Stimulated activated CD8-positive, alpha-beta memory T cell treated with anti-CD3 and anti-CD28 coated beads, Interleukin-15, amount 100 ng/mL, for 1 hour (primary cell): ENCODE results near the gene UNC5B.

Experiments
- DNase-seq: peaks from one replicate; pipeline ENCODE4 v3.0.0-alpha.2; 2020; ENCODE audit warnings: low read depth

Gene UNC5B

GRCh38 chr10:71300555-71301370 lies 88.4 kb downstream of the UNC5B start:
- no peak for DNase-seq

GRCh38 chr10:71301371-71301916 lies 89.1 kb downstream of the UNC5B start:
- DNase-seq, result no peak

GRCh38 chr10:71302451-71302850 lies 90.1 kb downstream of the UNC5B start:
- no peak for DNase-seq

- no peak for DNase-seq
Observed at GRCh38 chr10:71302874-71303568, 90.7 kb downstream of the UNC5B start.

GRCh38 chr10:71303569-71303907 lies 91.2 kb downstream of the UNC5B start:
- no peak for DNase-seq

GRCh38 chr10:71304914-71305313 lies 92.5 kb downstream of the UNC5B start:
- no peak for DNase-seq

- no peak for DNase-seq
Observed at GRCh38 chr10:71306979-71307378, 94.6 kb downstream of the UNC5B start.

GRCh38 chr10:71307469-71308085 lies 95.2 kb downstream of the UNC5B start:
- no peak for DNase-seq

- no peak for DNase-seq
Observed at GRCh38 chr10:71308244-71308643, 95.9 kb downstream of the UNC5B start.

GRCh38 chr10:71308985-71309384 lies 96.6 kb downstream of the UNC5B start:
- DNase-seq, result no peak

- DNase-seq, result no peak
Observed at GRCh38 chr10:71309919-71310318, 97.5 kb downstream of the UNC5B start.

- no peak for DNase-seq
Observed at GRCh38 chr10:71312220-71312619, 99.8 kb downstream of the UNC5B start.

- DNase-seq, result no peak
Observed at GRCh38 chr10:71312811-71313789, 100.7 kb downstream of the UNC5B start.

GRCh38 chr10:71314028-71314693 lies 101.8 kb downstream of the UNC5B start:
- DNase-seq, result peak; percentile 36

- DNase-seq, result no peak
Observed at GRCh38 chr10:71314694-71315225, 102.4 kb downstream of the UNC5B start.

- no peak for DNase-seq
Observed at GRCh38 chr10:71316056-71316785, 103.9 kb downstream of the UNC5B start.

- no peak for DNase-seq
Observed at GRCh38 chr10:71316786-71317160, 104.4 kb downstream of the UNC5B start.

GRCh38 chr10:71317739-71318138 lies 105.4 kb downstream of the UNC5B start:
- DNase-seq, result no peak

GRCh38 chr10:71319042-71319799 lies 106.9 kb downstream of the UNC5B start, which contains the start of gene SLC29A3:
Gene SLC29A3 (plus strand): TSS chr10:71319259. CDS start chr10:71319310, 51 bp downstream.
- peak; percentile 61 for DNase-seq
